Suppressor macrophage treated with lipopolysaccharide for 4 hours (primary cell): ENCODE data around the gene BRD3.

Source experiments
- DNase-seq: peaks from one replicate; pipeline ENCODE4 v3.0.0-alpha.2; 2020

BRD3 gene

GRCh38 chr9:134010310-134011173 is 57.3 kb downstream of the BRD3 start:
- DNase-seq, result no peak

GRCh38 chr9:134007571-134007970 is 60.3 kb downstream of the BRD3 start:
- no peak for DNase-seq

- no peak for DNase-seq
These were observed 60.7 kb downstream of the BRD3 start for GRCh38 chr9:134007150-134007549.

GRCh38 chr9:134005381-134005780 is 62.4 kb downstream of the BRD3 start:
- no peak for DNase-seq

GRCh38 chr9:134004881-134005280 is 62.9 kb downstream of the BRD3 start:
- no peak for DNase-seq

- DNase-seq, result no peak
These were observed 63.5 kb downstream of the BRD3 start for GRCh38 chr9:134004131-134004873.

GRCh38 chr9:134003237-134003636 is 64.6 kb downstream of the BRD3 start:
- no peak for DNase-seq

GRCh38 chr9:134002796-134003195 is 65.0 kb downstream of the BRD3 start:
- DNase-seq, result no peak

GRCh38 chr9:133999851-134000265 is 68.0 kb downstream of the BRD3 start:
- DNase-seq, result no peak

GRCh38 chr9:133998915-133999595 is 68.8 kb downstream of the BRD3 start:
- no peak for DNase-seq

GRCh38 chr9:133997584-133997983 is 70.2 kb downstream of the BRD3 start:
- no peak for DNase-seq

- peak; percentile 16 for DNase-seq
These were observed 71.0 kb downstream of the BRD3 start for GRCh38 chr9:133996531-133997520.

- no peak for DNase-seq
These were observed 72.6 kb downstream of the BRD3 start for GRCh38 chr9:133995012-133995896.

- peak; percentile 83 for DNase-seq
These were observed 73.3 kb downstream of the BRD3 start for GRCh38 chr9:133994353-133995011.

- DNase-seq, result no peak
These were observed 74.1 kb downstream of the BRD3 start for GRCh38 chr9:133993635-133994253.

- peak; percentile 90 for DNase-seq
These were observed 74.8 kb downstream of the BRD3 start for GRCh38 chr9:133992780-133993634.

GRCh38 chr9:133991964-133992779 is 75.7 kb downstream of the BRD3 start, which contains the start of gene VAV2:
Gene VAV2, minus strand, starts transcription at chr9:133992324. Its CDS starts 46 bp downstream, at chr9:133992278.
- DNase-seq, result peak; percentile 72
